MM.1S (cell line): ENCODE data around the gene PRR23E.

Experiments
- DNase-seq: peaks from one replicate; pipeline ENCODE4 v3.0.0-alpha.2; 2015
- H2AFZ ChIP-seq: fragments of 300-600 bp; sonication (generic); 2 replicates; pipeline ENCODE4 v1.6.0; 2016; ENCODE audit warnings: antibody characterized with exemption, low read length
- H3F3A ChIP-seq: fragments of 300-600 bp; sonication (generic); 2 replicates; pipeline ENCODE4 v1.6.1; 2016; ENCODE audit warnings: mild to moderate bottlenecking, antibody characterized with exemption, low read length, moderate library complexity, mixed read lengths; ENCODE audit not compliant: insufficient read depth
- H3K27ac ChIP-seq: fragments of 300-600 bp; sonication (generic); 2 replicates; pipeline ENCODE4 v1.5.1; 2016; ENCODE audit warnings: mild to moderate bottlenecking, low read length
- H3K27me3 ChIP-seq: fragments of 300-600 bp; sonication (generic); replicated peaks from 2 replicates; pipeline ENCODE4 v1.6.0; 2016; ENCODE audit warnings: low read length; ENCODE audit not compliant: insufficient read depth
- H3K36me3 ChIP-seq: fragments of 300-600 bp; sonication (generic); replicated peaks from 2 replicates; pipeline ENCODE4 v1.6.1; 2016; ENCODE audit warnings: mild to moderate bottlenecking, low read length, mixed read lengths; ENCODE audit not compliant: insufficient read depth
- H3K4me1 ChIP-seq: fragments of 300-600 bp; sonication (generic); 2 replicates; pipeline ENCODE4 v1.6.1; 2016; ENCODE audit warnings: low read length, mixed read lengths
- H3K4me2 ChIP-seq: fragments of 300-600 bp; sonication (generic); 2 replicates; pipeline ENCODE4 v1.6.0; 2016; ENCODE audit warnings: low read depth, low read length
- H3K4me3 ChIP-seq: fragments of 300-600 bp; sonication (generic); 2 replicates; pipeline ENCODE4 v1.5.1; 2016; ENCODE audit warnings: low read length, mixed read lengths
- H3K79me2 ChIP-seq: fragments of 300-600 bp; sonication (generic); 2 replicates; pipeline ENCODE4 v1.6.1; 2016; ENCODE audit warnings: mixed run types, low read length, mixed read lengths
- H3K9ac ChIP-seq: fragments of 300-600 bp; sonication (generic); 2 replicates; pipeline ENCODE4 v1.6.1; 2016; ENCODE audit warnings: low read length, mixed read lengths
- H3K9me2 ChIP-seq: fragments of 300-600 bp; sonication (generic); replicated peaks from 2 replicates; pipeline ENCODE4 v1.6.1; 2016; ENCODE audit warnings: mild to moderate bottlenecking, low read length, mixed read lengths; ENCODE audit not compliant: insufficient read depth
- H3K9me3 ChIP-seq: fragments of 300-600 bp; sonication (generic); replicated peaks from 2 replicates; pipeline ENCODE4 v1.6.1; 2016; ENCODE audit warnings: mild to moderate bottlenecking, low read length, mixed read lengths; ENCODE audit not compliant: insufficient read depth
- H4K20me1 ChIP-seq: fragments of 300-600 bp; sonication (generic); 2 replicates; pipeline ENCODE4 v1.6.1; 2016; ENCODE audit warnings: mild to moderate bottlenecking, low read length, moderate library complexity, mixed read lengths; ENCODE audit not compliant: insufficient read depth
- CTCF ChIP-seq: fragments of 300-600 bp; sonication (generic); IDR thresholded peaks from 2 replicates; pipeline ENCODE4 v1.5.1; 2016; ENCODE audit warnings: antibody characterized with exemption, low read length, mixed read lengths
- EZH2 ChIP-seq: fragments of 300-600 bp; sonication (generic); optimal IDR thresholded peaks from 2 replicates; pipeline ENCODE3; 2017; ENCODE audit warnings: low read depth, mild to moderate bottlenecking, antibody characterized with exemption, low read length, mixed read lengths
- EZH2phosphoT487 ChIP-seq: fragments of 300-600 bp; sonication (generic); IDR thresholded peaks from 2 replicates; pipeline ENCODE4 v1.6.1; 2018; ENCODE audit warnings: antibody characterized with exemption, low read length

The PRR23E gene

GRCh38 chr3:127145266-127145665 is 47.7 kb upstream of the PRR23E start:
- H3K9ac ChIP-seq, result no peak overlapping the region
- H3K4me2 ChIP-seq, result no peak overlapping the region
- H4K20me1 ChIP-seq, result no peaks in the 10 kb centered on the region
- no peaks in the 10 kb centered on the region for H3F3A ChIP-seq
- H3K4me1 ChIP-seq, result no peaks in the 10 kb centered on the region
- no peak overlapping the region for H3K4me3 ChIP-seq
- H2AFZ ChIP-seq, result no peak overlapping the region
- H3K36me3 ChIP-seq, result no peaks in the 10 kb centered on the region
- H3K27ac ChIP-seq, result no peak overlapping the region
- TF ChIP-seq CTCF (no peak), EZH2 (no peak), EZH2phosphoT487 (no peak)
- H3K27me3 ChIP-seq, result peaks cover 9% of the 10 kb centered on the region; the same call in 1 of the 2 replicates
- DNase-seq, result no peak
- H3K79me2 ChIP-seq, result no peaks in the 10 kb centered on the region
- no peaks in the 10 kb centered on the region for H3K9me2 ChIP-seq
- H3K9me3 ChIP-seq, result no peaks in the 10 kb centered on the region

GRCh38 chr3:127147291-127147885 is 45.5 kb upstream of the PRR23E start:
- DNase-seq, result no peak
- H4K20me1 ChIP-seq, result no peaks in the 10 kb centered on the region
- H2AFZ ChIP-seq, result no peak overlapping the region

GRCh38 chr3:127149621-127150310 is 43.2 kb upstream of the PRR23E start:
- Histone ChIP-seq H4K20me1 (no peaks in the 10 kb centered on the region), H3K9me2 (no peaks in the 10 kb centered on the region), H3K9ac (no peak overlapping the region), H3F3A (no peaks in the 10 kb centered on the region), H3K4me2 (no peak overlapping the region), H3K27me3 (no peaks in the 10 kb centered on the region), H3K27ac (no peak overlapping the region), H3K79me2 (no peaks in the 10 kb centered on the region), H3K4me3 (no peak overlapping the region), H3K36me3 (no peaks in the 10 kb centered on the region), H3K9me3 (no peaks in the 10 kb centered on the region), H3K4me1 (no peaks in the 10 kb centered on the region), H2AFZ (no peak overlapping the region)
- no peak for DNase-seq
- TF ChIP-seq CTCF (no peak), EZH2 (no peak), EZH2phosphoT487 (no peak)

More at GRCh38 chr3:127147291-127147885, 45.5 kb upstream of the PRR23E start:
- Histone ChIP-seq H3K4me3 (no peak overlapping the region), H3F3A (no peaks in the 10 kb centered on the region), H3K9me3 (no peaks in the 10 kb centered on the region), H3K27me3 (0 out of 2 replicates have a peak, but pooled peaks cover 9% of the 10 kb centered on the region), H3K27ac (no peak overlapping the region), H3K9me2 (no peaks in the 10 kb centered on the region), H3K9ac (no peak overlapping the region), H3K4me2 (no peak overlapping the region), H3K4me1 (no peaks in the 10 kb centered on the region), H3K36me3 (no peaks in the 10 kb centered on the region), H3K79me2 (no peaks in the 10 kb centered on the region)
- no peak for TF ChIP-seq CTCF
